Glutamatergic neuron (in vitro differentiated cells): ENCODE results near the gene BOLA3. TPM values are rescaled to one million over a fixed set of nuclear protein-coding genes. Genes with fewer than 3 reads are reported as not detected.

Experiments used
- DNase-seq: peaks from one replicate; pipeline ENCODE4 v3.0.0; 2022
- H3K27ac Mint-ChIP-seq: one replicate; pipeline ENCODE4 v1.8.0; 2020; ENCODE audit warnings: mild to moderate bottlenecking, mixed read lengths, inconsistent platforms; ENCODE audit not compliant: unreplicated experiment
- H3K27me3 Mint-ChIP-seq: one replicate; pipeline ENCODE4 v1.8.0; 2020; ENCODE audit warnings: mild to moderate bottlenecking, moderate library complexity, mixed read lengths, inconsistent platforms; ENCODE audit not compliant: unreplicated experiment
- H3K36me3 Mint-ChIP-seq: one replicate; pipeline ENCODE4 v1.8.0; 2020; ENCODE audit warnings: mild to moderate bottlenecking, mixed read lengths, inconsistent platforms; ENCODE audit not compliant: unreplicated experiment
- H3K4me1 Mint-ChIP-seq: one replicate; pipeline ENCODE4 v1.8.0; 2020; ENCODE audit warnings: mild to moderate bottlenecking, low read depth, mixed read lengths, inconsistent platforms; ENCODE audit not compliant: unreplicated experiment
- H3K4me3 Mint-ChIP-seq: one replicate; pipeline ENCODE4 v1.8.0; 2020; ENCODE audit warnings: mild to moderate bottlenecking, mixed read lengths, inconsistent platforms; ENCODE audit not compliant: unreplicated experiment
- H3K9me3 Mint-ChIP-seq: one replicate; pipeline ENCODE4 v1.8.0; 2020; ENCODE audit warnings: mild to moderate bottlenecking, moderate library complexity, mixed read lengths, inconsistent platforms; ENCODE audit not compliant: unreplicated experiment
- long read RNA-seq: library from polyadenylated mRNA; unstranded; transcript quantifications from one replicate; pipeline ENCODE4 v2.0.0, GENCODE V29; 2020; ENCODE audit not compliant: unreplicated experiment
- total RNA-seq: library from RNA; stranded (reverse); fragmentation: NEBNext Ultra II Directional; extraction: Animal tissue kit (Norgen Biotek cat#: 25700); gene quantifications from one replicate; pipeline ENCODE4 v1.2.1, GENCODE V29; 2021; ENCODE audit not compliant: unreplicated experiment
- TF ChIP-seq, protein P1 (sequence below): fragments of 200-600 bp; sonication (generic); IDR thresholded peaks from one replicate; pipeline ENCODE4 v1.5.0; 2021; ENCODE audit not compliant: partially characterized antibody, unreplicated experiment

The BOLA3 gene, protein sequence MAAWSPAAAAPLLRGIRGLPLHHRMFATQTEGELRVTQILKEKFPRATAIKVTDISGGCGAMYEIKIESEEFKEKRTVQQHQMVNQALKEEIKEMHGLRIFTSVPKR
- 17.7 TPM for total RNA-seq
- long read RNA-seq, transcript BOLA3-201 (3 exons, 444 nt) = minor isoform, 5 of 15 reads
- long read RNA-seq, transcript BOLA3-202 (4 exons, 639 nt) = major isoform, 9 of 15 reads
- long read RNA-seq, partial matches to known transcripts = 1 of 15 reads
- long read RNA-seq, other reads (novel, unspliced or antisense) = 0 of 15 reads

DNA sequence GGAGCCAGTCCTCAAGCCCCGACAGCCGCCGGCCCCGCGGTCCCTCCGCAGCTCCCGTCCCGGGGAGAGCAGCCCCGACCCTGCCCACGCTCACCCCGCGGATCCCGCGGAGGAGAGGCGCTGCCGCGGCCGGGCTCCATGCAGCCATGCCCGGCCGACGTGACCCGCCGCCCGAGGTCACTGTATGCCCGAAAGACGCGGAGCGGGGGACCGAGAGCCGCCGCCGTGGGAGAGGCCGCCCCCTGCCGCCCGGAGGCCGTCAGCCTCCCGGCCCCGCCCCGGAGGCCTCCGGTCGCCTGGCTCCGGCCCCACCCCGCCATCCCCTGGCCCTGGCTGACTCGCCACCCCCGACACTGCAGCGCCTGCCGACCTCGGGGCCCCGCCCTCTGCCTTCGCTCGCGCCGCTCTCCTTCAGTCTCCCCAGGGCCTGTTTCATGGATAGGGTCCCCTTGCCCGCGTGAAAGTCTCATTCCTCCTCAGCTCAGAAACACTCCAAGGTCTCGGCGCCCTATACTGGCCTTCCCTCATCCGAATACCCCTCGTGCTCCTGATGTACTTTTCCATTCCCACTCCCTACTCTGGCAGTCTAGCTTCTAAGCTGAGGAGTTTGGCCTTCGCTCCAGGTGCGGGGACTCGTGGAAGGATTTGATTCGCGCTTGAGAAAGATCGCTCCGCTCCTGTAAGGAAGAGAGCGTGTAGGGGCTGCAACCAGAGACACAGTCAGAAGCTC is at the start of gene BOLA3:
TSS of gene BOLA3 (minus strand) at position 186 of the 730 bp plus-strand sequence. CDS start at position 148, 38 bp downstream.
- Mint-ChIP-seq H3K27ac (no peak within 1 kb of the TSS), H3K9me3 (peaks cover 5% of the 10 kb centered on the region), H3K4me1 (no peaks in the 10 kb centered on the region), H3K36me3 (no peaks in the 10 kb centered on the region), H3K27me3 (peaks cover 7% of the 10 kb centered on the region), H3K4me3 (no peak within 1 kb of the TSS)
- DNase-seq = peak; percentile 94
- TF ChIP-seq, protein P1, sequence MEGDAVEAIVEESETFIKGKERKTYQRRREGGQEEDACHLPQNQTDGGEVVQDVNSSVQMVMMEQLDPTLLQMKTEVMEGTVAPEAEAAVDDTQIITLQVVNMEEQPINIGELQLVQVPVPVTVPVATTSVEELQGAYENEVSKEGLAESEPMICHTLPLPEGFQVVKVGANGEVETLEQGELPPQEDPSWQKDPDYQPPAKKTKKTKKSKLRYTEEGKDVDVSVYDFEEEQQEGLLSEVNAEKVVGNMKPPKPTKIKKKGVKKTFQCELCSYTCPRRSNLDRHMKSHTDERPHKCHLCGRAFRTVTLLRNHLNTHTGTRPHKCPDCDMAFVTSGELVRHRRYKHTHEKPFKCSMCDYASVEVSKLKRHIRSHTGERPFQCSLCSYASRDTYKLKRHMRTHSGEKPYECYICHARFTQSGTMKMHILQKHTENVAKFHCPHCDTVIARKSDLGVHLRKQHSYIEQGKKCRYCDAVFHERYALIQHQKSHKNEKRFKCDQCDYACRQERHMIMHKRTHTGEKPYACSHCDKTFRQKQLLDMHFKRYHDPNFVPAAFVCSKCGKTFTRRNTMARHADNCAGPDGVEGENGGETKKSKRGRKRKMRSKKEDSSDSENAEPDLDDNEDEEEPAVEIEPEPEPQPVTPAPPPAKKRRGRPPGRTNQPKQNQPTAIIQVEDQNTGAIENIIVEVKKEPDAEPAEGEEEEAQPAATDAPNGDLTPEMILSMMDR = peak; percentile 74

DNA sequence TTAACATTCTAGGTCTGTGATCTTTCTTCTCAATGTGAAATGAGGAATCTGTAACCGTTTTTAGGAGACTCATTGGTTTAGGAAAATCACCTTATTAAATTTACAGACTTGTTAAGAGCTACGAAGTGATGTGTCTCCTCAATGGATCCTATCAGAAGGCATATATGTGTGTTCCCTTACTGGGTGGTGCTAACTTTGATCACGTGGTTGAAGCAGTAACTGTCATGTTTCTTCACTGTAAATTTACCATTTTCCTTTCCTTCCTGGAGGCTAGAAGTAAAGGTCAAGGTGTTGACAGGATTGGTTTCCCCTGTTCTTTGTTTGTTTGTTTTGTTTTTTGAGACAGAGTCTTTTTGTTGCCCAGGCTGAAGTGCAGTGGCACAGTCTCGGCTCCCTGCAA is 49.3 kb upstream of the BOLA3 start:
- DNase-seq = no peak
- Mint-ChIP-seq H3K27ac (no peak overlapping the region), H3K27me3 (peaks cover 17% of the 10 kb centered on the region), H3K36me3 (peaks cover 4% of the 10 kb centered on the region), H3K4me3 (peak overlapping the region; percentile 57), H3K9me3 (peaks cover 17% of the 10 kb centered on the region), H3K4me1 (peaks cover 7% of the 10 kb centered on the region)
- TF ChIP-seq, protein P1 = no peak

DNA sequence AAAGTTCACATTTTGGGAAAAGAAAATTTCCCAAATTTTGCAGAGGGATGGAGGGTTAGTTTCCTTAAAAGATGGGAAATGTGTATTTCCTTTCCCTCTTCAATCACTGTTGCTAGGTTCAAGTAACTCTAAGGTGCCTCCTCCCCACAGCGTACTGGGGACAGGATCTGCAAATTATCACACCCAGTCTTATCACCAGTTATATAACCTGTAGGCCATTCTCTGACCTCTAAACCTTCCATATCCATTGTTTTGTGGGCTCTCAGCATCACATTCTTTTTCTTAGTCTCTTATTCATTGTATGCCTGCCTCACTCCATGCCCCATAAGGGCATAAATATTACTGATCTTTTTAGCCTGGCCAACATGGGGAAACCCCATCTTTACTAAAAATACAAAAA is 47.1 kb upstream of the BOLA3 start:
- Mint-ChIP-seq H3K4me3 (no peak overlapping the region), H3K9me3 (peaks cover 15% of the 10 kb centered on the region), H3K27ac (no peak overlapping the region), H3K36me3 (peaks cover 4% of the 10 kb centered on the region), H3K27me3 (peaks cover 13% of the 10 kb centered on the region), H3K4me1 (peaks cover 2% of the 10 kb centered on the region)
- no peak for DNase-seq
- TF ChIP-seq, protein P1 = no peak

DNA sequence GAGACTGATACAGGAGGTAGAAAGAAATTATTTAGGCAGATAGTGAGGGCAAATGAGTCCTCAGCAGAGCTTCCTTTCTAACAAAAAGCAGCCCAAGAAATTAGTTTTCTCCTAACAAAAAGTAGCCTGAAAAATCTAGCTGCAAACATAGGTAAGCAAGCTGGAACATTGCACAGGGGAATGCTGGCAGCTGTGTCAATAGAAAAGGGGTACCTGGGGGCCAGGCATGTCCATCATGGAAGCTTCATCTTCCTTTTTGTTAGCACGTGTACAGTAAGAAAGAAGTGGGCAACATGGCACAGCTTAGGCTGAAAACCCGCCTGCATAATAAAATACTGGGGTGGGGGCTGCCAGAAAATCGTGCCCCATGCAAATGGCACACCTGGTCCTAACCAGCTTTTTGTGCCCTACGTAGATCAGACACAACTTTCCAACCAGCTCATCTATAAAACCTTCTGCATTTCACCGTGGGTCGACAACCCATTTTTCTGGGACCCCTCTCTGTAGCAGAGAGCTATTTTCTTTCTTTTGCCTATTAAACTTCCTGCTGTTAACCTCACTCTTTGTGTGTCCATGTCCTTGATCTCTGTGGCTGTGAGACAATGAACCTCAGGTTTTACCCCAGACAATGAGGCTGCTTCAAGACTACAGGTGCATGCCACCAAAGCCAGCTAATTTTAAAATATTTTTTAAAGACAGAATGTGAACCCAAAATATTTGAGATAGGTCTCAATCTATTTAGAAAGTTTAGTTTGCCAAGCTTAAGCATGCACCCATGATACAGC is 44.1 kb upstream of the BOLA3 start:
- TF ChIP-seq, protein P1 = no peak
- H3K4me1 Mint-ChIP-seq = no peaks in the 10 kb centered on the region
- no peak overlapping the region for H3K4me3 Mint-ChIP-seq
- peaks cover 3% of the 10 kb centered on the region for H3K27me3 Mint-ChIP-seq
- no peaks in the 10 kb centered on the region for H3K9me3 Mint-ChIP-seq
- DNase-seq = no peak
- H3K27ac Mint-ChIP-seq = no peak overlapping the region
- no peaks in the 10 kb centered on the region for H3K36me3 Mint-ChIP-seq
